ENCODE results near the gene ADAMTSL1. TPM values are rescaled to one million over a fixed set of nuclear protein-coding genes. Genes with fewer than 3 reads are reported as not detected.

The ADAMTSL1 gene
- total RNA-seq, 1 experiment from 2014 or later, result 1.2 TPM

- H3K4me1 Mint-ChIP-seq, result no peaks in the 10 kb centered on the region
- Histone ChIP-seq H3K4me1 (ENCODE audit: insufficient read depth, low read length) (no peaks in the 10 kb centered on the region), H3K27me3 (ENCODE audit: insufficient read depth, low read length) (no peaks in the 10 kb centered on the region), H2BK20ac (ENCODE audit: low read depth, low read length, poor library complexity, severe bottlenecking) (no peak overlapping the region), H2BK5ac (ENCODE audit: insufficient read length, low read length) (no peak overlapping the region), H3K14ac (ENCODE audit: insufficient read depth, low read length) (no peak overlapping the region), H2BK120ac (ENCODE audit: low read depth, low read length, poor library complexity, severe bottlenecking) (no peak overlapping the region), H3K23me2 (ENCODE audit: insufficient read length, low read depth, low read length, poor library complexity, severe bottlenecking) (no peaks in the 10 kb centered on the region), H2BK15ac (ENCODE audit: low read depth, low read length) (no peak overlapping the region), H2BK12ac (ENCODE audit: insufficient read length, low read depth, low read length) (no peak overlapping the region), H3K18ac (ENCODE audit: insufficient read length, low read depth, low read length) (no peak overlapping the region), H3K23ac (ENCODE audit: insufficient read length, low read depth, low read length) (no peak overlapping the region), H3T11ph (ENCODE audit: low read length) (no peak overlapping the region), H2AFZ (ENCODE audit: low read length) (no peak overlapping the region), H3K4ac (ENCODE audit: low read depth, low read length) (no peak overlapping the region), H3K9ac (ENCODE audit: extremely low read depth, insufficient read length, low read length) (no peak overlapping the region), H4K5ac (ENCODE audit: insufficient read length, low read depth, low read length) (no peak overlapping the region), H3K79me1 (ENCODE audit: insufficient read depth, low read depth, low read length, poor library complexity, severe bottlenecking) (no peaks in the 10 kb centered on the region), H4K91ac (ENCODE audit: insufficient read length, low read depth, low read length) (no peak overlapping the region), H4K20me1 (ENCODE audit: control insufficient read depth, insufficient read depth, insufficient read length) (no peaks in the 10 kb centered on the region), H3K27ac (ENCODE audit: insufficient read length, low read depth, low read length) (no peak overlapping the region), H3K4me2 (ENCODE audit: insufficient read depth, insufficient read length, low read length) (no peak overlapping the region), H3K9me3 (ENCODE audit: control insufficient read depth, low read depth, low read length) (no peaks in the 10 kb centered on the region), H3K79me2 (ENCODE audit: insufficient read depth, low read length) (no peaks in the 10 kb centered on the region), H4K8ac (replicated peaks; ENCODE audit: insufficient read length, low read depth, low read length) (no peak overlapping the region), H2AK5ac (ENCODE audit: insufficient read length, low read length) (no peak overlapping the region), H3K56ac (ENCODE audit: insufficient read length, low read depth, low read length) (no peak overlapping the region)
- WGBS (ENCODE audit: extremely low coverage, insufficient read length, low lambda C conversion rate), result no CpG with 5 or more reads among the region's 4 CpGs
- DNase-seq, result no peak
- H3K27ac Mint-ChIP-seq, result no peak overlapping the region
- H3K36me3 Mint-ChIP-seq (ENCODE audit: insufficient read depth in 1 of 3, low read depth in 3 of 3), result peaks cover 0 to 8% (median 0%) of the 10 kb centered on the region in 3 experiments; a peak in 1 of 7 replicates
- TF ChIP-seq CTCF (conservative IDR thresholded peaks at IDR 0.05), result no peak
- no peak overlapping the region for H3K4me3 Mint-ChIP-seq
- H3K9me3 Mint-ChIP-seq, result no peaks in the 10 kb centered on the region
- H3K27me3 Mint-ChIP-seq (ENCODE audit: low read depth), result no peaks in the 10 kb centered on the region
Observed at GRCh38 chr9:18623221-18624079, 149.5 kb downstream of the ADAMTSL1 start.

Data from H9 (cell line).